CD4-positive, alpha-beta T cell (primary cell): ENCODE data around the gene WWOX. TPM values are rescaled to one million over a fixed set of nuclear protein-coding genes. Genes with fewer than 3 reads are reported as not detected.

Experiments used
- ATAC-seq: fragments of 200-7000 bp; cut with Tn5 transposase; one replicate; pipeline ENCODE4 v1.10.0; 2022; ENCODE audit warnings: mild to moderate bottlenecking; ENCODE audit not compliant: poor library complexity
- CTCF ChIA-PET: fragments of 350-600 bp; sonication (Branson Sonifier 250); formaldehyde crosslinking; loops from one replicate; lab custom pipeline; 2021; ENCODE audit warnings: antibody characterized with exemption, inconsistent platforms; lab: Charles Lee
- POLR2A ChIA-PET: fragments of 350-600 bp; sonication (Branson Sonifier 250); formaldehyde crosslinking; loops from one replicate; lab custom pipeline; 2021; ENCODE audit warnings: antibody characterized with exemption, inconsistent platforms; lab: Charles Lee
- DNase-seq, 14 experiments: peaks; one replicate each; pipeline ENCODE4 v3.0.0-alpha.2; 2013 to 2020; ENCODE audit warnings: mixed read lengths in 2 of 14
- H3K27ac ChIP-seq, 2 donors: one replicate each; pipeline versions ENCODE4 v1.5.1 to v1.7.0; 2013; ENCODE audit warnings: low read length in 2 of 2, low read depth in 1 of 2, mild to moderate bottlenecking in 1 of 2
- H3K27me3 ChIP-seq, 2 experiments: 1 replicate in 1 of 2; 2 replicates in 1 of 2; pipeline versions ENCODE4 v1.6.1 to v1.7.0; 2013; ENCODE audit warnings: low read length in 2 of 2, control low read depth in 1 of 2, mild to moderate bottlenecking in 1 of 2, moderate library complexity in 1 of 2; ENCODE audit not compliant: insufficient read depth in 2 of 2, control insufficient read depth in 1 of 2
- H3K36me3 ChIP-seq: one replicate; pipeline ENCODE4 v1.6.1; 2013; ENCODE audit warnings: low read length, control low read depth; ENCODE audit not compliant: insufficient read depth
- H3K4me1 ChIP-seq: one replicate; pipeline ENCODE4 v1.6.1; 2013; ENCODE audit warnings: low read length, control low read depth; ENCODE audit not compliant: insufficient read depth
- H3K4me3 ChIP-seq: one replicate; pipeline ENCODE4 v1.5.1; 2013; ENCODE audit warnings: mild to moderate bottlenecking, low read length, moderate library complexity
- H3K9me3 ChIP-seq, 2 experiments: 1 replicate in 1 of 2; 2 replicates in 1 of 2; pipeline versions ENCODE4 v1.6.1 to v1.7.0; 2013; ENCODE audit warnings: low read length in 2 of 2, mild to moderate bottlenecking in 2 of 2, control low read depth in 1 of 2, moderate library complexity in 1 of 2; ENCODE audit not compliant: control insufficient read depth in 1 of 2, insufficient read depth in 1 of 2
- H3K27ac Mint-ChIP-seq: one replicate; pipeline ENCODE4 v1.8.0; 2020; ENCODE audit warnings: mixed read lengths
- H3K27me3 Mint-ChIP-seq: one replicate; pipeline ENCODE4 v1.8.0; 2021; ENCODE audit warnings: mixed read lengths
- H3K36me3 Mint-ChIP-seq: one replicate; pipeline ENCODE4 v1.8.0; 2021; ENCODE audit warnings: low read depth, mixed read lengths
- H3K4me1 Mint-ChIP-seq: one replicate; pipeline ENCODE4 v1.8.0; 2021; ENCODE audit warnings: low read depth, mixed read lengths
- H3K4me3 Mint-ChIP-seq: one replicate; pipeline ENCODE4 v1.8.0; 2020; ENCODE audit warnings: mild to moderate bottlenecking, mixed read lengths
- H3K9me3 Mint-ChIP-seq: one replicate; pipeline ENCODE4 v1.8.0; 2020; ENCODE audit warnings: mixed read lengths
- intact Hi-C, 2 experiments: fragments of 100-400 bp; cut with DNase I in 1 of 2; cut with micrococcal nuclease in 1 of 2; formaldehyde crosslinking; loops; one replicate each; pipeline versions ENCODE4 v1.15.1 to v1.9.0; 2023 to 2025; cut with DNase I, micrococcal nuclease
- total RNA-seq, 174 experiments: library from RNA in 2 of 174; stranded (reverse) in 2 of 174; gene quantifications; one replicate each; pipeline ENCODE4 v1.2.3 and lab custom pipeline; 2021 to 2026
- TF ChIP-seq, protein P1 (sequence below): fragments of 200-600 bp; IDR thresholded peaks from one replicate; pipeline ENCODE4 v1.8.0; 2022; ENCODE audit warnings: antibody characterized with exemption, mild to moderate bottlenecking

The WWOX gene
- total RNA-seq, 2 experiments from 2014 or later, result 19.3 to 21.7 TPM

DNA sequence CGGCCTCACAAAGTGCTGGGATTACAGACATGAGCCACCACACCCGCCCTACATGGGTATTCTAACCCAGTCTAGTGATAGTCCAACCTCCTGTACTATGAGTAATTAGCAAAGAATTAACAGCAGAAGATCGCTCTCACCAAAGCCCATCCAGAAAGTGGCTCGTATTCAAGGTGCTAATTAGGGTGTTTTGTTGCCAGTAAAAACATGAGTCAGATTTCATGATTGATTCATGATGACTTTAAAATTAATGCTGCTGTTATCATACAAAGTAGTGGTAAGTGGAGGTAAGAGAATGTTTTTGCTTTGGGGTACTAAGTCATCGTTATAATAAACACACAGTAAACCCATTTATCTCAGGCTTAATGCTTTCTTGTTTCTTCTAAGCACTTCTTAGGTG, 428.8 kb downstream of the WWOX start:
- H3K9me3 Mint-ChIP-seq, result no peaks in the 10 kb centered on the region
- no peaks in the 10 kb centered on the region for H3K9me3 ChIP-seq
- CTCF ChIA-PET, result no interaction called here
- no peaks in the 10 kb centered on the region for H3K4me1 ChIP-seq
- H3K36me3 ChIP-seq, result no peaks in the 10 kb centered on the region
- intact Hi-C loops, result no loop called here
- H3K4me1 Mint-ChIP-seq, result no peaks in the 10 kb centered on the region
- ATAC-seq, result no peak
- POLR2A ChIA-PET, result no interaction called here
- no peak overlapping the region for H3K4me3 Mint-ChIP-seq
- H3K27me3 Mint-ChIP-seq, result no peaks in the 10 kb centered on the region
- TF ChIP-seq, protein P1, sequence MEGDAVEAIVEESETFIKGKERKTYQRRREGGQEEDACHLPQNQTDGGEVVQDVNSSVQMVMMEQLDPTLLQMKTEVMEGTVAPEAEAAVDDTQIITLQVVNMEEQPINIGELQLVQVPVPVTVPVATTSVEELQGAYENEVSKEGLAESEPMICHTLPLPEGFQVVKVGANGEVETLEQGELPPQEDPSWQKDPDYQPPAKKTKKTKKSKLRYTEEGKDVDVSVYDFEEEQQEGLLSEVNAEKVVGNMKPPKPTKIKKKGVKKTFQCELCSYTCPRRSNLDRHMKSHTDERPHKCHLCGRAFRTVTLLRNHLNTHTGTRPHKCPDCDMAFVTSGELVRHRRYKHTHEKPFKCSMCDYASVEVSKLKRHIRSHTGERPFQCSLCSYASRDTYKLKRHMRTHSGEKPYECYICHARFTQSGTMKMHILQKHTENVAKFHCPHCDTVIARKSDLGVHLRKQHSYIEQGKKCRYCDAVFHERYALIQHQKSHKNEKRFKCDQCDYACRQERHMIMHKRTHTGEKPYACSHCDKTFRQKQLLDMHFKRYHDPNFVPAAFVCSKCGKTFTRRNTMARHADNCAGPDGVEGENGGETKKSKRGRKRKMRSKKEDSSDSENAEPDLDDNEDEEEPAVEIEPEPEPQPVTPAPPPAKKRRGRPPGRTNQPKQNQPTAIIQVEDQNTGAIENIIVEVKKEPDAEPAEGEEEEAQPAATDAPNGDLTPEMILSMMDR, result no peak
- no peak for DNase-seq
- no peak overlapping the region for H3K27ac ChIP-seq
- no peak overlapping the region for H3K4me3 ChIP-seq
- no peaks in the 10 kb centered on the region for H3K27me3 ChIP-seq
- H3K36me3 Mint-ChIP-seq, result no peaks in the 10 kb centered on the region
- H3K27ac Mint-ChIP-seq, result no peak overlapping the region

DNA sequence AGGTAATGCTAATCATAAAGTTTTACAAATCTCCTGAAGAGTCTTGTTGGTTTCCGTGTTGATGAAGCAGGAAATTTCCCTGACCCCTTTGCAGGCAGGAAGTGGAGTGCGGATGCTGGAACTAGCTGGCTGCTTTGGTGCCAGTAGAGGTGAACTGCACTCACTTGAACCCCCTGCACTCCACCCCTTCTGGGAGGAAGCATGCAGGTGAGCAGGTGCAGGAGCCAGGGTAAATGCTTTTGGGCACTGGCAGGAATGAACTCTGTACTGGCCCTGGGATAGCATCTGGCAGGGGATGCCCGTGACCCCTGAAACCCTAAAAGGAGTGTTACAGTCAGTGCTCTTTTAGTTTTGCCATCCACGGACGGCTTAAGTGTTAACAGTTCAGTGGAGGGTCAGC, 430.4 kb downstream of the WWOX start:
- TF ChIP-seq, protein P1, result no peak
- H3K36me3 Mint-ChIP-seq, result no peaks in the 10 kb centered on the region

DNA sequence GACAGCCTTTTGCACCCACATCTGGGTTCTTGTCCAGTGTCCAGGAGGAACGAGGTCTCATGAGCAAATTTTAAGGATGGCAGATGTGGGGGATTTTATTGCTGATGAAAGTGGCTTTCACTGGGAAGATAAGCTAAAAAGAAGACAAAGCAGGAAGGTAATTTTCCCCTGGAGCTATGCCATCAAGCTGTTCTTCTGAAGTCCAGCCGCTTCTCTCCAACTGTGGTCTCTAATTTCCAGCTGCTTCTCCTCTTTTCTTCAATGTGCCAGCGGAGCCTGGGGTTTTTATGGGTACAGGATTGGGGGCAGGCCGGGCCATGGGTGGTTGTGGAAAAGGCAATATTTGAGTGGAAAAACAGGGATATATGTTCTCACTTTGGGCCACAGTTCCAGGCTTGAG, 430.8 kb downstream of the WWOX start:
- peaks cover 2% of the 10 kb centered on the region for H3K9me3 Mint-ChIP-seq
- no peaks in the 10 kb centered on the region for H3K36me3 Mint-ChIP-seq
- intact Hi-C loops, result no loop called here
- TF ChIP-seq, protein P1, result no peak
- no peaks in the 10 kb centered on the region for H3K36me3 ChIP-seq
- no peak overlapping the region for H3K27ac ChIP-seq
- H3K4me1 Mint-ChIP-seq, result no peaks in the 10 kb centered on the region
- no peak overlapping the region for H3K4me3 Mint-ChIP-seq
- no peaks in the 10 kb centered on the region for H3K4me1 ChIP-seq
- ATAC-seq, result no peak
- CTCF ChIA-PET, result no interaction called here
- no peak overlapping the region for H3K4me3 ChIP-seq
- no peak overlapping the region for H3K27ac Mint-ChIP-seq
- POLR2A ChIA-PET, result no interaction called here
- H3K27me3 Mint-ChIP-seq, result no peaks in the 10 kb centered on the region
- no peak for DNase-seq
- H3K9me3 ChIP-seq, result no peaks in the 10 kb centered on the region
- H3K27me3 ChIP-seq, result no peaks in the 10 kb centered on the region

More for the DNA sequence above, 430.4 kb downstream of the WWOX start:
- no peaks in the 10 kb centered on the region for H3K4me1 Mint-ChIP-seq
- DNase-seq (no peak), ATAC-seq (no peak)
- Histone ChIP-seq H3K9me3 (no peaks in the 10 kb centered on the region), H3K27me3 (no peaks in the 10 kb centered on the region), H3K27ac (no peak overlapping the region), H3K4me3 (no peak overlapping the region), H3K4me1 (no peaks in the 10 kb centered on the region), H3K36me3 (no peaks in the 10 kb centered on the region)
- intact Hi-C loops, result no loop called here
- peaks cover 2% of the 10 kb centered on the region for H3K9me3 Mint-ChIP-seq
- H3K27ac Mint-ChIP-seq, result no peak overlapping the region
- CTCF ChIA-PET, result no interaction called here
- H3K27me3 Mint-ChIP-seq, result no peaks in the 10 kb centered on the region
- POLR2A ChIA-PET, result no interaction called here
- no peak overlapping the region for H3K4me3 Mint-ChIP-seq
